OCI-LY7 (cell line): ENCODE results near the gene CCNA1.

Experiments
- CTCF ChIP-seq: fragments of 200-600 bp; sonication (generic); conservative IDR thresholded peaks from 2 replicates; pipeline ENCODE4 v1.5.1; 2014; ENCODE audit warnings: mild to moderate bottlenecking, antibody characterized with exemption, low read length, moderate library complexity, mixed read lengths
- EZH2phosphoT487 ChIP-seq: fragments of 200-600 bp; sonication (generic); IDR thresholded peaks from 2 replicates; pipeline ENCODE4 v1.6.1; 2018; ENCODE audit warnings: low read depth, borderline replicate concordance, mild to moderate bottlenecking, mixed run types, antibody characterized with exemption, low read length, moderate library complexity, mixed read lengths

- TF ChIP-seq CTCF: no peak
- no peak for TF ChIP-seq EZH2phosphoT487
These were observed 4.2 kb upstream of the CCNA1 start for GRCh38 chr13:36428086-36428485.
